ENCODE data around the gene PABPN1L.

Gene PABPN1L

GRCh38 chr16:88867581-88868246, 1.3 kb upstream of the PABPN1L start:
- DNase-seq, result no peak

DNA sequence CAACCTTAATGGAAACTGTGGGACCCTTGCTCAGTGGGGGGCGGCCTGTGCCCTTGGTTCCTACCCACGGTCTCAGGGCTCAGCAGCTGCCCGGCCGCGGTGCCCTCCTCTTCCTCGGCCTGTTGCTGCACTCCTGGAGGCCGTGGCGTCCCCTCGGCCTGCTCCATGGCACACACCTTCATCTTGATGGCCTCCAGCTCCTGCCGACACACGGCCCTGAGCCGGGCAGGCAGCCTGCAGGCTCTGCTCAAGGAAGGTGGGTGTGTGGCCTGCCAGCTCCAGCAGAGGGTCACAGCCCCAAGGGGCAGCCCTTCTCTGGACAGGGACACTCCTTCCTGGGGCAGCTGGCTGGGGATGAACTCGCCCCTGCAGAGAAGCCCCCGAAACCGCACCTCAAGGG, 718 bp downstream of the PABPN1L start:
- no peak for DNase-seq

DNA sequence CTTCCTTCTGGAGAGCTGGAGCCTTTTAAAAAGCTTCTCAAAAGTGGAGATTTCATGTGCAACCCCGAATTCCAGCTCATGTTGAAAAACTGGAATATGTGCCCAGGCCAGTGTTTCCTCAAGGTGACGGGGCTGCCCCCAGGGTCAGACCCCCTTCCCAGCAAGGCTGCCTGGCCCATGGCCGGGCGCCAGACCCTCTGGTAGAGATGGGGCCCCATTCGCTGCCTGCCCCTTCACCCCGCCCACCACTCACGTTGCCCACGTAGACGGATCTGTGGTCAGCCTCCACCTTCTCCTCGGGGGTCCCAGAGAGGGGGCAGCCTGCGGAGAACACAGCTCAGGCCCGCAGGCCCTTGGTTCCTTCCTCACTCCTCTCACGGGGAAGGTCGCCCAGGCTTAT, 1.1 kb downstream of the PABPN1L start:
- DNase-seq, result no peak

- no peak for DNase-seq
Measured at GRCh38 chr16:88864521-88864920, 1.9 kb downstream of the PABPN1L start.

DNA sequence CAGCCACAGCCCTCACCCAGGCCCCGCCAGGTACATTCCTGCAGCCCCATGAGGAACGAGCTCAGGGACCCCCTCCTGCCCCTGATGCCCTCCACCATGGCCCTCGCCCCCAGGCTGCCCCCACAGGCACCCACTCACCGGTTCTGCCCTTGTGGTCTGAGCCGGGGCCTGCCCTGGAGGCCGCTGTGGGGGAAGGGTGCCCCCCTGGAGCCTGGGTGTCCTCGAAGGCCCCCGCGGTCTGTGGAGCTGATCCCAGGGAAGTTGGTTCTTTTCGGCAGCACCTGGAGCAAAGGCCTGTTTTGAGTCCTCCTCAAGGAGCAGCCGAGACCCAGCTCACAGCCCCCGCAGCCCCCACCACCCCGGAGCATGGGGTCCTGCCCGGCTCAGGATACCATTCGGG, 2.4 kb downstream of the PABPN1L start:
- no peak for DNase-seq

GRCh38 chr16:88863426-88863825, 3.0 kb downstream of the PABPN1L start:
- no peak for DNase-seq

- no peak for DNase-seq
Measured at GRCh38 chr16:88862968-88863367, 3.5 kb downstream of the PABPN1L start.

- no peak for DNase-seq
Measured at GRCh38 chr16:88861359-88861758, 5.1 kb downstream of the PABPN1L start.

DNA sequence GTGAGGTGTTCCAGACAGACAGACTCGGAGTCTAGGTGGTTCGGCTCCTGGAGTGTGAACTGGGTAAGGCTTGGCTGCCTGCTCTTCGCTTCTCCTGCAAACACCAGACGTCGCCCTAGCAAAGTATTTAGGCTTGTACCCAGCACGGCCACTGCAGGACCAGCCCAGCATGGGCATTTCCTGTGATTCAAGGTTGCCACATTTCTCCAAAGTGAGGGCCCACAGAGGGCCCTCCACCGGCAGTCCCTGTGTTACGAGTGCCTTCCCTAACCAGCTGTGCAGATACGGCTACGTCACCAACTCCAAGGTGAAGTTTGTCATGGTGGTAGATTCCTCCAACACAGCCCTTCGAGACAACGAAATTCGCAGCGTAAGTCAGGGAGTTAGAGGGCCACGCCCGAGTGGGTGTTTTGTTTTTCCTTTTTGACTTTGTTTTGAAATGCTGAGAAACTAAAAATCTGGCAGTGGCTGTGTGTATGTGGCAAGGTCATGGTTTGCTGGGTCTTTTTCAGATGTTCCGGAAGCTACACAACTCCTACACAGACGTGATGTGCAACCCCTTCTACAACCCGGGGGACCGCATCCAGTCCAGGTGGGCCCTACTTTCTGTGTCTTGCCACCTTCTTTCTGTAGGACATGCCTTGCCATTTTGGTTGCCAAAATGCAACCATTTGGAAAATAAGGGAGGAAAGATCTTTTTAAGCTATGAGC, 6.9 kb downstream of the PABPN1L start:
- no peak for DNase-seq

- peak; percentile 74 for DNase-seq
Measured at GRCh38 chr16:88857728-88858339, 8.6 kb downstream of the PABPN1L start.

DNA sequence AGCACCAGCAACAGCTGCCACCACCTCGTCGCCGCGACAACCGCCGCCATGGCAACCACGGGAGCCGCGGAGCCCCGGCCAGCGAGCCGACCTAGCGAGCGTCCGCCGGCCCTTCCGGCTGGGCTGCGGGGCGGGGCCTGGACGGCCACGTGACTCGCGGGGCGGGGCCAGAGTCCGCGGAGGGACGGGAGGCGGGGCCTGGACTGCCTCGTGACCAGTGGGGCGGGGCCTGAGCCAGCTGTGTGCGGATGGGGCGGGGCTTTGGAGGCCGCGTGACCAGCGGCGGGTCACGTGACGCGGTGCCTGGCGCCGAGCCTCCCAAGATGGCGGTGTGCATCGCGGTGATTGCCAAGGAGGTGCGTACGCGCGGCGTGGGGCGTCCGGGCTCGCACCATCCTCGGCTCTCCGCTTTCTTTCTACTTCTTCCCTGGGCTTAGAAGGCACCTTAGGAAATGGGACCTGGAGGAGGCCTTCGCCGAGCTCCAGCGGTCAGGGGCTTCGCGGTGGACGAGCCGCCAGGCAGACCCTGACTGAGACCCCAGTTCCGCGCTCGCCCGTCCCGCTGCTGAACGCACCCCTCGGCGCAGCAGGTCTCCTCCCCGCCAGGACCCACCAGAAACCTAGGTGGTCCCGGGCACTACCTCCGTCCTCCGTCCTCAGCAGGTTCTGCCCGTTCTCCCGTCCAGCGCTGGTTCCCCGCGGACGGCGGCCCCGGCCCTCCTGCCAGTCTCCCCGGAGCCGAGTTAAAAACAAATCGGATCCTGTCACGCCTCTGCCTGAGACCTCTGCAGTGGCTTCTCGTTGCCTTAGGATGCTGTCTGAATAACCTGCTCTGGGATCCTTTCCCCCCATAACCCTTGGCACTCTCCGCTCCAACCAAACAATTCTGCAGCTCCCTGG, 9.4 kb downstream of the PABPN1L start, which contains the start of the genes GALNS and TRAPPC2L:
TSS of gene GALNS (minus strand) at position 120 of the 900 bp plus-strand sequence. CDS start at position 50, 70 bp downstream.
TSS of gene TRAPPC2L (plus strand) at position 300 of the 900 bp plus-strand sequence. CDS start at position 324, 24 bp downstream.
- DNase-seq, result peak; percentile 100

- DNase-seq, result no peak
Measured at GRCh38 chr16:88856122-88856827, 10.2 kb downstream of the PABPN1L start.

DNA sequence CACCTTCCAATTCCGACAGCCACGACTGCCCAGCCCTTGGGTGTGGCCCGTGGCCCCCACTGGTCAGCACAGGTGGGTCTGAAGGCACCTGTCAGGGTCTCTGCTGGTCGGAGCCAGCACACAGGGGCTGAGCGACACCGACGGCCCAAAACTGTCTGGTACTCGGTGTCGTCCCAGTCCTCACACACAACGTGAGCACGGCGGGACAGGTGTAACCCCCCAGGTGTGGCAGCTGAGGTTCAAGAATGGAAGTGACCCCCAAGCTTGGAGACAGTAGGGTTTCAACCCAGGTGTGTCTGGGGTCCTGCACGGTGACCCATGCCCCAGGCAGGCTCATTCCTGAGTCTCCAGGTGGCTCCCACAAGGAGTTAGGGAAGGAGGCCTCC, 10.7 kb downstream of the PABPN1L start:
- DNase-seq, result no peak

GRCh38 chr16:88855176-88855575, 11.3 kb downstream of the PABPN1L start:
- DNase-seq, result no peak

- DNase-seq, result peak; percentile 16
Measured at GRCh38 chr16:88854306-88855111, 12.0 kb downstream of the PABPN1L start.

DNA sequence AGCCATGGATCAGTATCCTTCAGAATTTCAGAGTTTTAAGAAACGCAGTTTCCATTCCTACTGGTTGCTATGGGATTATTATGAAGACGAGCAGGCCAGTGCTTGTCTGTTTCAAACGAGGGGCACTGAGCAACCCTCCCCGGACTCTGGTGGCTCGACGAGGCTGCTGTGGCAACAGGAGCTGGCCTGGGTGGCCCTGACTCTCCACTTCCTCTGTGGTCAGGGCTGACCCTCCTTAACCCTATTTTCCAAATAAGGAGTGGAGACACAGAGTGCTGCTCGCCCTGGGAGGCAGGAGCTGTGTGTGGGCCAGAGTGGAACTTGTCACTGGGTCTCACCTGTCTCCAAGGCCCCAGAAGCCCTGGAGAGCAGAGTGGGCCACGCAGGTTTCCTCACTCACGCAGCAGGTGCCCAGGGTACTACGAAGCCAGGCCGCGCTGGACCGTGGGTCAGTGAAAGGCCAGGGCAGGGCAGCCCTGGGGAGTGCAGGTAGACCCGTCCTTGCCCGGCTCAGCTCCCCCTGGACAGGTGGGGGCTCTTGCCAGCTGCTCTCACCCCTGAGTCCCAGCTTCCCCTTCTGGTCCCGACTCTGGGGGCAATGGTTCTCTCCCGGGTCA, 13.0 kb downstream of the PABPN1L start:
- DNase-seq, result no peak

DNA sequence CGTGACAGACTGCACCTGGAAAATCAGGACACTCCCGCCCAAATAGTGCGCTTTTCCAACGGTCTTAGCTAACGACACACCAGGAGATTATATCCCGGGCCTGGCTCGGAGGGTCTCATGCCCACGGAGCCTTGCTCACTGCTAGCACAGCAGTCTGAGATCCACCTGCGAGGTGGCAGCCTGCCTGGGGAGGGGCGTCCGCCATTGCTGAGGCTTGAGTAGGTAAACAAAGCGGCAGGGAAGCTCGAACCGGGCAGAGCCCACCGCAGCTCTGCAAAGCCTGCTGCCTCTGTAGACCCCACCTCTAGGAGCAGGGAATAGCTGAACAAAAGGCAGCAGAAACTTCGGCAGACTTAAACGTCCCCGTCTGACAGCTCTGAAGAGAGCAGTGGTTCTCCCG, 14.8 kb downstream of the PABPN1L start:
- DNase-seq, result no peak

DNA sequence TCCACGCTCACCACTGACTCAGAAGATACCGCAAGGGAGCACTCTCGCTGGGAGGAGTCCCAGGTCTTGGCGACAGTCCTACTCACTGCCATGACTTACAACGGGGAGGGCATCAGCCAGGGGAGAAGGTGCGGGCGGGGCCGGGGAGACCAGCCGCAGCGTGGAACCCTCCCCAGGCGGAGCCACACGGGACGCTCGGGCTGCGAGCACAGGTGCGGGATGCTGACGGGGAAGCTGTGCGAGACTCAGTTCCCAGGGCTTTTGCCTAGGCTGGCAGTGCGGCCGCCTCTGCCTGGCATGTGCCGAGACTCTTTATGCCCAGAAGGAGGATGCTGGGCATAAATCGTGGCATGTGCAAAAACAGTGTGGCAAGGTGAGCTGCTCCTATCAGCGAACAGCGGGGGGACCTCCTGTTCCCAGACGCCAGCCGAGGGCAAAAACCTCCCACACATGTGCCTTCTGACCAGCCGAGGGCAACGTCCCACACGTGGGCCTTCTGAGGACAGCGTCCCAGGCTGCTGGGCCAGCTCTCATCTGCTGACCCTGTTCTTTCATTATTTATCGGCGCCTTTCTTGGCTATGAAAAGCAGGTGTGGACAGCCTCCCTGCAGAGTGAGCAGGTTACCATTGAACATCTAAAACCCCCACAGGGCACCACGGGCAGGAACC, 15.8 kb downstream of the PABPN1L start:
- no peak for DNase-seq

GRCh38 chr16:88848557-88848956, 17.9 kb downstream of the PABPN1L start:
- DNase-seq, result no peak

DNA sequence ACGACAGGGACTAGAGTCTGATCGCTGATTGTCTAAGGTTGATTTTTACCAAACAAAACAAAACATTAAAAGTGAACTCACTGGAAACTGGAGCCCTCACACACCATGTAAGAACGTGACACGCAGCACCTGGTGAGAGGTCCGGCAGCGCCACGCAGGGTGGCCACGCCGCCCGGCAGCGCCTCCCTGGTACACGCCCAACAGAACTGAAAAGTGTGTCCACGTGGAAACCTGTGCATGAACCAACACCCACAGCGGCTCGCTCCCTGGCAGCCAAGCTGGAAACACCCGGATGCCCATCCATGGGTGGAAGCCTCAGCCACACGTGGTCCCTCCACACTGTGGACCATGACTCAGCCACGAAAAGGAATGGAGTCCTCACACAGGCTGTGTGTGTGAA, 18.8 kb downstream of the PABPN1L start:
- no peak for DNase-seq
